Measurements from ENCODE around the gene ZNF844. TPM values are rescaled to one million over a fixed set of nuclear protein-coding genes. Genes with fewer than 3 reads are reported as not detected.
A peak's percentile ranks its signal among the peaks of the same experiment; 100 is the strongest.

ZNF844 gene
- total and polyA plus RNA-seq, 10 of the 15 experiments (the other 5 are each of a cell fraction or from before 2014, with no cell fraction given) = 0.16 to 1.1 (median 0.70) TPM

DNA sequence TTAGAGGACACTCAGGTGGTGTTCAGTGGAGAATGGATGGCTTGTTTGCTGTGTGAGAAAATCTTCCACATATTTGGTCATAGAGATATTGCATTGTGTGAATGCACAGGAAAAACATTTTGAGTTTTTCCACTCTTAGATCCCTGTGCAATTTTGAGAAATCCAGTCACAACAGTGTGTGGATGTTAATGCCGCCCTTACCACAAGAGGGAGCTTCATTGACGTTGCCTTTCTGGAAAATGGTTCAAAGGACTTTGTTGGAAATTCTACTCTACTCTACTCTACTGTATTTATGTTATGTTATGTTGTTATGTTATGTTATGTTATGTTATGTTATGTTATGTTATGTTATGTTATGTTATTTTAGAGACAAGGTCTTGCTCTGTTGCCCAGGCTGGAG is 62.2 kb downstream of the ZNF844 start:
- no TSS peak for BruUV-seq (replicated peaks)
- TF ChIP-seq SMC3 (IDR thresholded peaks at IDR 0.05; ENCODE audit: borderline replicate concordance, low read length) = peak; percentile 33; the same call in 1 of the 2 replicates
- no peak for TF ChIP-seq MTA2 (IDR thresholded peaks at IDR 0.05; ENCODE audit: low read depth)
- no peak for TF ChIP-seq BMI1 (IDR thresholded peaks at IDR 0.05; ENCODE audit: borderline replicate concordance)
- 0 out of 2 replicates have a peak, but pooled peaks have one; percentile 24 for TF ChIP-seq RAD21 (IDR thresholded peaks at IDR 0.05; ENCODE audit: insufficient read depth, low read depth, low read length)
- no peak for TF ChIP-seq SUPT20H (IDR thresholded peaks at IDR 0.05; ENCODE audit: borderline replicate concordance, control insufficient read depth, low read depth, low read length)
- TF ChIP-seq NFYB (IDR thresholded peaks at IDR 0.05; ENCODE audit: insufficient read depth, low read depth, low read length) = no peak
- no peak for TF ChIP-seq EGR1 (IDR thresholded peaks at IDR 0.05; ENCODE audit: borderline replicate concordance in 1 of 2, low read depth in 2 of 2, low read length in 2 of 2)
- TF ChIP-seq USF1 (IDR thresholded peaks at IDR 0.05; ENCODE audit: borderline replicate concordance, extremely low read length, insufficient read depth, low read depth, low read length) = no peak
- TF ChIP-seq LARP7 (IDR thresholded peaks at IDR 0.05) = no peak
- TF ChIP-seq, protein P1, sequence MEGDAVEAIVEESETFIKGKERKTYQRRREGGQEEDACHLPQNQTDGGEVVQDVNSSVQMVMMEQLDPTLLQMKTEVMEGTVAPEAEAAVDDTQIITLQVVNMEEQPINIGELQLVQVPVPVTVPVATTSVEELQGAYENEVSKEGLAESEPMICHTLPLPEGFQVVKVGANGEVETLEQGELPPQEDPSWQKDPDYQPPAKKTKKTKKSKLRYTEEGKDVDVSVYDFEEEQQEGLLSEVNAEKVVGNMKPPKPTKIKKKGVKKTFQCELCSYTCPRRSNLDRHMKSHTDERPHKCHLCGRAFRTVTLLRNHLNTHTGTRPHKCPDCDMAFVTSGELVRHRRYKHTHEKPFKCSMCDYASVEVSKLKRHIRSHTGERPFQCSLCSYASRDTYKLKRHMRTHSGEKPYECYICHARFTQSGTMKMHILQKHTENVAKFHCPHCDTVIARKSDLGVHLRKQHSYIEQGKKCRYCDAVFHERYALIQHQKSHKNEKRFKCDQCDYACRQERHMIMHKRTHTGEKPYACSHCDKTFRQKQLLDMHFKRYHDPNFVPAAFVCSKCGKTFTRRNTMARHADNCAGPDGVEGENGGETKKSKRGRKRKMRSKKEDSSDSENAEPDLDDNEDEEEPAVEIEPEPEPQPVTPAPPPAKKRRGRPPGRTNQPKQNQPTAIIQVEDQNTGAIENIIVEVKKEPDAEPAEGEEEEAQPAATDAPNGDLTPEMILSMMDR (IDR thresholded peaks at IDR 0.05 in 2 of 3, conservative IDR thresholded peaks at IDR 0.05 in 1 of 3; ENCODE audit: control insufficient read depth in 2 of 3, extremely low read depth in 1 of 3, insufficient read depth in 1 of 3, low read depth in 3 of 3, low read length in 3 of 3) = peak; percentile 30 to 41 (median 31); a peak in 3 of 6 replicates
- no peak for TF ChIP-seq STAT1 (conservative IDR thresholded peaks at IDR 0.05)
- TF ChIP-seq MTA3 (IDR thresholded peaks at IDR 0.05; ENCODE audit: borderline replicate concordance, low read length) = no peak
- no peak for TF ChIP-seq RB1 (IDR thresholded peaks at IDR 0.05; ENCODE audit: borderline replicate concordance)
- TF ChIP-seq ETV6 (conservative IDR thresholded peaks at IDR 0.05 in 1 of 2, IDR thresholded peaks at IDR 0.05 in 1 of 2; ENCODE audit: borderline replicate concordance in 1 of 2, low read depth in 1 of 2) = no peak
- no peak for TF ChIP-seq POLR2AphosphoS5 (IDR thresholded peaks at IDR 0.05; ENCODE audit: low read length)
- TF ChIP-seq SMAD1 (IDR thresholded peaks at IDR 0.05; ENCODE audit: low read depth, partially characterized antibody) = no peak
- Histone ChIP-seq H3K4me3 (no peak overlapping the region), H3K9me3 (replicated peaks; ENCODE audit: control insufficient read depth, insufficient read depth, low read length) (peaks cover 2% of the 10 kb centered on the region; the same call in 2 of the 3 replicates), H3K9ac (ENCODE audit: control insufficient read depth, insufficient read depth, low read length) (no peak overlapping the region), H3K27me3 (replicated peaks in 1 of 2; ENCODE audit: control insufficient read depth in 2 of 2, insufficient read depth in 2 of 2, low read length in 1 of 2) (no peaks in the 10 kb centered on the region), H3K4me1 (ENCODE audit: control insufficient read depth, insufficient read depth, low read length) (no peaks in the 10 kb centered on the region), H3K4me2 (ENCODE audit: control insufficient read depth, insufficient read depth) (no peak overlapping the region), H2AFZ (ENCODE audit: control insufficient read depth, low read depth, low read length) (no peak overlapping the region), H3K27ac (ENCODE audit: control insufficient read depth, insufficient read depth) (no peak overlapping the region), H4K20me1 (ENCODE audit: control insufficient read depth, insufficient read depth) (no peaks in the 10 kb centered on the region), H3K36me3 (ENCODE audit: control insufficient read depth in 2 of 2, insufficient read depth in 2 of 2, low read length in 1 of 2) (no peaks in the 10 kb centered on the region), H3K79me2 (ENCODE audit: control insufficient read depth, insufficient read depth, low read length) (no peaks in the 10 kb centered on the region)
- WGBS (ENCODE audit: insufficient coverage, insufficient replicate concordance, low lambda C conversion rate, missing lambda C conversion rate) = 33% methylated on average over 2 of the region's 2 CpGs
- POLR2A ChIA-PET = no interaction called here
- CTCF ChIA-PET = interaction anchor here (0.8 to 2.0 kb wide), 10 partner anchors 10 to 204 kb away, joined by 3 to 9 read pairs (median 4); partner anchors contain the start of genes ZNF20 and ZNF625
- FAIRE-seq (no peak), ATAC-seq (no peak), DNase-seq (ENCODE audit: low read depth, low spot score) (no peak)
- RAD21 ChIA-PET (ENCODE audit: unreplicated experiment) = interaction anchor here (1.0 kb wide), 1 partner anchor 67 kb away, joined by 3 read pairs; no protein-coding TSS in a partner anchor
- SMC1A ChIA-PET (ENCODE audit: uncharacterized antibody, unreplicated experiment) = interaction anchor here (0.8 kb wide), 1 partner anchor 13 kb away, joined by 4 read pairs; the partner anchor contains the start of gene ZNF20
- intact Hi-C loops (cut with micrococcal nuclease; ENCODE audit: unreplicated experiment) = no loop called here
- in situ Hi-C loops (cut with MboI) = no loop called here
